KMS-11 (cell line): ENCODE measurements around the gene MCM9.

Experiments
- H2AFZ ChIP-seq: fragments of 200-600 bp; sonication (generic); 2 replicates; pipeline ENCODE4 v1.6.1; 2016; ENCODE audit warnings: antibody characterized with exemption, mixed run types, low read depth
- H3K27ac ChIP-seq: fragments of 200-600 bp; sonication (generic); 2 replicates; pipeline ENCODE4 v1.6.1; 2016; ENCODE audit warnings: mild to moderate bottlenecking, mixed run types
- H3K27me3 ChIP-seq: fragments of 200-600 bp; sonication (generic); 2 replicates; pipeline ENCODE4 v1.6.1; 2017; ENCODE audit warnings: mild to moderate bottlenecking, low read depth, mixed run types, moderate library complexity; ENCODE audit not compliant: insufficient read depth
- H3K36me3 ChIP-seq: fragments of 200-600 bp; sonication (generic); 2 replicates; pipeline ENCODE4 v1.6.1; 2017; ENCODE audit warnings: mild to moderate bottlenecking, mixed run types; ENCODE audit not compliant: insufficient read depth
- H3K4me1 ChIP-seq: fragments of 200-600 bp; sonication (generic); 2 replicates; pipeline ENCODE4 v1.6.1; 2016; ENCODE audit warnings: mild to moderate bottlenecking, low read depth, mixed run types; ENCODE audit not compliant: poor library complexity, severe bottlenecking
- H3K4me2 ChIP-seq: fragments of 200-600 bp; sonication (generic); 2 replicates; pipeline ENCODE4 v1.7.0; 2016; ENCODE audit warnings: mild to moderate bottlenecking, mixed run types
- H3K4me3 ChIP-seq: fragments of 200-600 bp; sonication (generic); IDR thresholded peaks from 2 replicates; pipeline ENCODE4 v1.6.1; 2017; ENCODE audit warnings: low read depth, low read length, mixed read lengths; ENCODE audit not compliant: insufficient read depth
- H3K79me2 ChIP-seq: fragments of 200-600 bp; sonication (generic); 2 replicates; pipeline ENCODE4 v1.6.1; 2016; ENCODE audit warnings: low read depth, mixed run types; ENCODE audit not compliant: insufficient read depth
- H3K9ac ChIP-seq: fragments of 200-600 bp; sonication (generic); 2 replicates; pipeline ENCODE4 v1.6.1; 2016; ENCODE audit warnings: mild to moderate bottlenecking, mixed run types
- H4K20me1 ChIP-seq: fragments of 200-600 bp; sonication (generic); 2 replicates; pipeline ENCODE4 v1.6.1; 2016; ENCODE audit warnings: mild to moderate bottlenecking, mixed run types; ENCODE audit not compliant: insufficient read depth
- TF ChIP-seq, protein P1 (sequence below): fragments of 200-600 bp; sonication (generic); conservative IDR thresholded peaks from 2 replicates; pipeline ENCODE4 v1.6.1; 2017; ENCODE audit warnings: low read depth, mild to moderate bottlenecking, antibody characterized with exemption, low read length, moderate library complexity, mixed read lengths

MCM9 gene

DNA sequence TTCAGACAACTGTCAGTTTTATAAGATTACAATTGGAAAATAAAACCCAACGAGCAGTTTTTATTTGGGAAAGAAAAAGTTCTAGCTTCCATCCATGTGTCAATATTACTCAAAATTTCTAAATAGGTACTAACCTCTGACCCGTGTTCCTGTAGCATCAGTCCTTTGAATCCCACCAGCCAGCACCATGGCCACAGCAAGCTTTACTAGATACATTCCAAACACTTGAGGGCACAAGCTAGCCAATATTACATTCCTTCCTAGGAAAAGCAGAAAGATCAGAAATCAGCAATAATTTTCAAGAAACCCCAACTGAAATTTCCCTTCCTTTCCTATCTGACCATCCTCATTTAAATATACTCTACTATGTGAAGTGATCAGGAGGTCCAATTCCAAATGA is 21.8 kb downstream of the MCM9 start:
- Histone ChIP-seq H3K4me2 (no peak overlapping the region), H3K36me3 (no peaks in the 10 kb centered on the region), H3K4me3 (no peak overlapping the region), H3K9ac (no peak overlapping the region), H3K27me3 (no peaks in the 10 kb centered on the region), H4K20me1 (no peaks in the 10 kb centered on the region), H2AFZ (no peak overlapping the region), H3K27ac (no peak overlapping the region), H3K79me2 (no peaks in the 10 kb centered on the region), H3K4me1 (no peaks in the 10 kb centered on the region)
- TF ChIP-seq, protein P1, sequence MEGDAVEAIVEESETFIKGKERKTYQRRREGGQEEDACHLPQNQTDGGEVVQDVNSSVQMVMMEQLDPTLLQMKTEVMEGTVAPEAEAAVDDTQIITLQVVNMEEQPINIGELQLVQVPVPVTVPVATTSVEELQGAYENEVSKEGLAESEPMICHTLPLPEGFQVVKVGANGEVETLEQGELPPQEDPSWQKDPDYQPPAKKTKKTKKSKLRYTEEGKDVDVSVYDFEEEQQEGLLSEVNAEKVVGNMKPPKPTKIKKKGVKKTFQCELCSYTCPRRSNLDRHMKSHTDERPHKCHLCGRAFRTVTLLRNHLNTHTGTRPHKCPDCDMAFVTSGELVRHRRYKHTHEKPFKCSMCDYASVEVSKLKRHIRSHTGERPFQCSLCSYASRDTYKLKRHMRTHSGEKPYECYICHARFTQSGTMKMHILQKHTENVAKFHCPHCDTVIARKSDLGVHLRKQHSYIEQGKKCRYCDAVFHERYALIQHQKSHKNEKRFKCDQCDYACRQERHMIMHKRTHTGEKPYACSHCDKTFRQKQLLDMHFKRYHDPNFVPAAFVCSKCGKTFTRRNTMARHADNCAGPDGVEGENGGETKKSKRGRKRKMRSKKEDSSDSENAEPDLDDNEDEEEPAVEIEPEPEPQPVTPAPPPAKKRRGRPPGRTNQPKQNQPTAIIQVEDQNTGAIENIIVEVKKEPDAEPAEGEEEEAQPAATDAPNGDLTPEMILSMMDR = no peak

DNA sequence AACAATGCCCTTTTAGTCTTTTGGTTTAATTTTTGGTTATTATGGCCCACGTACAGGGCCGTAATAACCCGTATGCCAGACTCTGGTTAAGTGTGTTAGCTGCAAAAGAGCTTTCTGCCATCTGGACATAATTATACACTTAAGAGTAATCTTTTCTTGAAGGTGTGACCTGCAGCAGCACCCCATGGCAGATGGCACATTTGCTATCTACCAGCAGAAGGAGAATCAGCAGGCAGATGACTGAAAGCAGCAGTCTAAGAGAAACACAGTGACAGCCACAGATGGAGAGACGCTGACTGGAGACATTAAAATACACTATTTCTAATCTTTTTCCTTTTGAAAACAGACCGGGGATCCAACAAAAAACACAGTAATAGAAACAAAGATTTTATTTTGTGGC is 22.3 kb downstream of the MCM9 start:
- Histone ChIP-seq H3K27ac (no peak overlapping the region), H3K36me3 (no peaks in the 10 kb centered on the region; the same call in 1 of the 2 replicates)
- TF ChIP-seq, protein P1 = no peak

GRCh38 chr6:118908441-118908840 is 26.5 kb downstream of the MCM9 start:
- no peak overlapping the region for H3K9ac ChIP-seq
- TF ChIP-seq, protein P1 = no peak
- H3K27me3 ChIP-seq = no peaks in the 10 kb centered on the region
- H3K27ac ChIP-seq = no peak overlapping the region
- H3K36me3 ChIP-seq = no peaks in the 10 kb centered on the region; the same call in 1 of the 2 replicates
- H3K4me1 ChIP-seq = no peaks in the 10 kb centered on the region
- H3K4me3 ChIP-seq = no peak overlapping the region
- no peak overlapping the region for H3K4me2 ChIP-seq
- no peak overlapping the region for H2AFZ ChIP-seq
- no peaks in the 10 kb centered on the region for H4K20me1 ChIP-seq
- no peaks in the 10 kb centered on the region; the same call in 1 of the 2 replicates for H3K79me2 ChIP-seq

More for the DNA sequence above, 22.3 kb downstream of the MCM9 start:
- H3K27me3 ChIP-seq = no peaks in the 10 kb centered on the region
- H3K4me3 ChIP-seq = no peak overlapping the region
- H3K4me2 ChIP-seq = no peak overlapping the region
- no peak overlapping the region for H2AFZ ChIP-seq
- H3K79me2 ChIP-seq = no peaks in the 10 kb centered on the region
- no peaks in the 10 kb centered on the region for H3K4me1 ChIP-seq
- H4K20me1 ChIP-seq = no peaks in the 10 kb centered on the region
- no peak overlapping the region for H3K9ac ChIP-seq

DNA sequence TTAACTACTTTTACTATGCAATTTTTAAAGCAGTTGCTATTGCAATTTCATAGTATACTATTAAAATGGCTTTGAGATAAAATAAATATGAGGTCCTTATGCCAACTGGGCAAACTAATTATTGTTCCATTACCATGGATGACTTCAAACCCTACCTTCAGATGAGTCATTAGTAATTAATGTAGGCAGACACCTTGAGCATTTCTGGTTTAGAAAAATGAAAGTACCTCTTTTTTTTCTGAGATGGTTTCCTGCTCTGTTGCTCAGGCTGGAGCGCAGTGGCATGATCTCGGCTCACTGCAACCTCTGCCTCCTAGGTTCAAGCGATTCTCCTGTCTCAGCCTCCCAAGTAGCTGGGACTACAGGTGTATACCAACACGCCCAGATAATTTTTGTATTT is 29.1 kb downstream of the MCM9 start:
- TF ChIP-seq, protein P1 = no peak
- Histone ChIP-seq H3K79me2 (peaks cover 16% of the 10 kb centered on the region), H2AFZ (no peak overlapping the region), H3K4me3 (no peak overlapping the region), H3K36me3 (no peaks in the 10 kb centered on the region; the same call in 1 of the 2 replicates), H3K4me1 (peaks cover 10% of the 10 kb centered on the region), H3K4me2 (no peak overlapping the region), H3K27me3 (no peaks in the 10 kb centered on the region), H4K20me1 (no peaks in the 10 kb centered on the region), H3K9ac (no peak overlapping the region), H3K27ac (no peak overlapping the region)
